HCT116 (cell line): ENCODE measurements around the gene CCHCR1. TPM values are rescaled to one million over a fixed set of nuclear protein-coding genes. Genes with fewer than 3 reads are reported as not detected.

ENCODE experiments used
- ATAC-seq: fragments of 200-7000 bp; cut with Tn5 transposase; 2 replicates; pipeline ENCODE4 v1.9.1; 2020; ENCODE audit warnings: mild to moderate bottlenecking, moderate library complexity
- BruUV-seq: library from RNA; stranded (reverse); fragments of 400-500 nt; replicated peaks from 2 replicates; lab custom pipeline; 2021; lab: Mats Ljungman, UMichigan
- CTCF ChIA-PET: fragments of 300-600 bp; sonication (Branson Sonifier 250); formaldehyde crosslinking; loops from one replicate; lab custom pipeline; 2021; ENCODE audit warnings: antibody characterized with exemption; lab: Charles Lee
- POLR2A ChIA-PET: fragments of 300-600, 350-600 bp; sonication (Branson Sonifier 250); formaldehyde crosslinking; loops from one replicate; lab custom pipeline; 2021; ENCODE audit warnings: antibody characterized with exemption; lab: Charles Lee
- RAD21 ChIA-PET, 2 experiments: fragments of 300-600 bp; sonication (Branson Sonifier 250); formaldehyde crosslinking; loops; one replicate each; lab custom pipeline; 2023; ENCODE audit warnings: low total read pairs in 2 of 2; ENCODE audit not compliant: uncharacterized antibody in 2 of 2, unreplicated experiment in 2 of 2, low non-redundant PET in 1 of 2; lab: Charles Lee
- DNase-seq: peaks from one replicate; pipeline ENCODE4 v3.0.0-alpha.2; 2010; ENCODE audit warnings: low read depth, low spot score
- H2AFZ ChIP-seq: fragments of 200-600 bp; shearing (Covaris generic), sonication (generic); 2 replicates; pipeline ENCODE4 v1.6.1; 2017; ENCODE audit warnings: low read depth, mixed run types, mixed read lengths, antibody characterized with exemption, low read length; ENCODE audit not compliant: poor library complexity, severe bottlenecking
- H3K27ac ChIP-seq: 2 replicates; pipeline ENCODE4 v1.5.1; 2012; ENCODE audit warnings: low read depth, low read length
- H3K27me3 ChIP-seq: fragments of 200-600 bp; sonication (generic); 2 replicates; pipeline ENCODE4 v1.6.1; 2016; ENCODE audit warnings: mixed run types, low read length, mixed read lengths; ENCODE audit not compliant: insufficient read depth
- H3K36me3 ChIP-seq, 2 experiments: fragments of 200-500 bp in 1 of 2; fragments of 200-600 bp in 1 of 2; sonication (Bioruptor generic) in 1 of 2; sonication (generic) in 1 of 2; 2 replicates each; pipeline versions ENCODE4 v1.5.1 to v1.6.1; 2014 to 2016; ENCODE audit warnings: low read length in 2 of 2, inconsistent platforms in 1 of 2, mixed read lengths in 1 of 2, mixed run types in 1 of 2; ENCODE audit not compliant: insufficient read depth in 2 of 2, control insufficient read depth in 1 of 2
- H3K4me1 ChIP-seq, 2 experiments: fragments of 200-600 bp in 1 of 2; sonication (generic) in 1 of 2; 2 replicates each; pipeline versions ENCODE4 v1.5.1 to v1.6.1; 2012 to 2017; ENCODE audit warnings: low read length in 2 of 2, inconsistent platforms in 1 of 2, mild to moderate bottlenecking in 1 of 2, mixed read lengths in 1 of 2, mixed run types in 1 of 2, moderate library complexity in 1 of 2; ENCODE audit not compliant: insufficient read depth in 2 of 2, control insufficient read depth in 1 of 2
- H3K4me2 ChIP-seq: fragments of 200-600 bp; sonication (generic); 2 replicates; pipeline ENCODE4 v1.6.1; 2017; ENCODE audit warnings: mixed run types, low read length, mixed read lengths
- H3K4me3 ChIP-seq, 2 experiments: fragments of 200-600 bp in 1 of 2; sonication (generic) in 1 of 2; replicated peaks in 1 of 2; 2 replicates each; pipeline ENCODE4 v1.5.1; 2011 to 2016; ENCODE audit warnings: low read length in 2 of 2, control low read depth in 1 of 2, low read depth in 1 of 2, mild to moderate bottlenecking in 1 of 2, mixed read lengths in 1 of 2, mixed run types in 1 of 2
- H3K79me2 ChIP-seq: fragments of 200-600 bp; sonication (generic); 2 replicates; pipeline ENCODE4 v1.6.1; 2017; ENCODE audit warnings: mild to moderate bottlenecking, mixed run types, low read length, moderate library complexity, mixed read lengths; ENCODE audit not compliant: insufficient read depth
- H3K9ac ChIP-seq: fragments of 200-600 bp; sonication (generic); 2 replicates; pipeline ENCODE4 v1.6.1; 2016; ENCODE audit warnings: low read length, mixed read lengths
- H3K9me2 ChIP-seq: fragments of 200-600 bp; sonication (generic), shearing (Covaris generic); 2 replicates; pipeline ENCODE4 v1.6.1; 2017; ENCODE audit warnings: mixed run types, mild to moderate bottlenecking, moderate library complexity; ENCODE audit not compliant: insufficient read depth
- H3K9me3 ChIP-seq, 2 experiments: fragments of 200-500 bp in 1 of 2; fragments of 200-600 bp in 1 of 2; sonication (Bioruptor generic) in 1 of 2; sonication (generic) in 1 of 2; 2 replicates each; pipeline ENCODE4 v1.6.1; 2014 to 2017; ENCODE audit warnings: low read length in 2 of 2, mixed read lengths in 2 of 2, inconsistent platforms in 1 of 2, low read depth in 1 of 2, mild to moderate bottlenecking in 1 of 2, mixed run types in 1 of 2, moderate library complexity in 1 of 2; ENCODE audit not compliant: control insufficient read depth in 1 of 2, insufficient read depth in 1 of 2
- H4K20me1 ChIP-seq: fragments of 200-600 bp; sonication (generic), shearing (Covaris generic); 2 replicates; pipeline ENCODE4 v1.6.1; 2017; ENCODE audit warnings: mixed run types, mild to moderate bottlenecking, moderate library complexity; ENCODE audit not compliant: insufficient read depth
- ATF3 ChIP-seq: IDR thresholded peaks from 2 replicates; pipeline ENCODE4 v1.6.1; 2012
- EGR1 ChIP-seq: IDR thresholded peaks from 2 replicates; pipeline ENCODE4 v1.6.1; 2012; ENCODE audit warnings: low read depth
- ELF1 ChIP-seq: IDR thresholded peaks from 2 replicates; pipeline ENCODE4 v1.6.1; 2012; ENCODE audit warnings: low read depth, borderline replicate concordance
- EZH2 ChIP-seq: fragments of 200-600 bp; sonication (generic); IDR thresholded peaks from 2 replicates; pipeline ENCODE4 v1.6.1; 2017; ENCODE audit warnings: antibody characterized with exemption, mixed run types
- EZH2phosphoT487 ChIP-seq: fragments of 200-600 bp; IDR thresholded peaks from 2 replicates; pipeline ENCODE4 v1.6.1; 2018; ENCODE audit warnings: antibody characterized with exemption, borderline replicate concordance
- FOSL1 ChIP-seq: IDR thresholded peaks from 2 replicates; pipeline ENCODE4 v1.6.1; 2012; ENCODE audit warnings: low read depth
- JUND ChIP-seq: IDR thresholded peaks from 2 replicates; pipeline ENCODE4 v1.6.1; 2012
- POLR2AphosphoS5 ChIP-seq: IDR thresholded peaks from 2 replicates; pipeline ENCODE4 v1.6.1; 2011; ENCODE audit warnings: mild to moderate bottlenecking, low read depth, low read length, moderate library complexity
- RAD21 ChIP-seq: IDR thresholded peaks from 2 replicates; pipeline ENCODE4 v1.6.1; 2012; ENCODE audit warnings: low read depth, mild to moderate bottlenecking
- REST ChIP-seq: IDR thresholded peaks from 2 replicates; pipeline ENCODE4 v1.6.1; 2012; ENCODE audit warnings: low read depth
- SP1 ChIP-seq: IDR thresholded peaks from 2 replicates; pipeline ENCODE4 v1.6.1; 2012; ENCODE audit warnings: low read depth
- SRF ChIP-seq: IDR thresholded peaks from 2 replicates; pipeline ENCODE4 v1.6.1; 2012; ENCODE audit warnings: low read depth
- YY1 ChIP-seq: IDR thresholded peaks from 2 replicates; pipeline ENCODE4 v1.6.1; 2011; ENCODE audit warnings: low read length, low read depth, moderate library complexity, mild to moderate bottlenecking; ENCODE audit not compliant: insufficient replicate concordance; ENCODE audit errors: extremely low read depth
- ZBTB33 ChIP-seq: IDR thresholded peaks from 2 replicates; pipeline ENCODE4 v1.6.1; 2011; ENCODE audit warnings: mild to moderate bottlenecking, low read length, moderate library complexity; ENCODE audit not compliant: insufficient replicate concordance; ENCODE audit errors: extremely low read depth
- ZFX ChIP-seq: fragments of 450-650 bp; IDR thresholded peaks from 2 replicates; pipeline ENCODE4 v1.6.1; 2017
- intact Hi-C: fragments of 100-400 bp; cut with micrococcal nuclease; formaldehyde crosslinking; loops from 2 replicates; pipeline ENCODE4 v1.10.0; 2022
- total RNA-seq: library from RNA; stranded (reverse); gene quantifications from one replicate; pipeline ENCODE4 v1.2.1, GENCODE V29; 2021; ENCODE audit not compliant: unreplicated experiment
- TF ChIP-seq, protein P1 (sequence below), 3 experiments: fragments of 200-600 bp in 1 of 3; sonication (generic) in 1 of 3; IDR thresholded peaks in 2 of 3; conservative IDR thresholded peaks in 1 of 3; 2 replicates each; pipeline ENCODE4 v1.5.1; 2012 to 2017; ENCODE audit warnings: low read depth in 2 of 3, low read length in 2 of 3, antibody characterized with exemption in 1 of 3, borderline replicate concordance in 1 of 3, control low read depth in 1 of 3, mild to moderate bottlenecking in 1 of 3, mixed read lengths in 1 of 3, mixed run types in 1 of 3, moderate library complexity in 1 of 3; ENCODE audit not compliant: insufficient read depth in 1 of 3

Gene CCHCR1
- total RNA-seq, 1 experiment from 2014 or later, result 40.7 TPM

GRCh38 chr6:31094389-31094881, 63.2 kb downstream of the CCHCR1 start (continued):
- TF ChIP-seq EZH2 (no peak), JUND (no peak), ATF3 (no peak), EZH2phosphoT487 (no peak), POLR2AphosphoS5 (no peak)

DNA sequence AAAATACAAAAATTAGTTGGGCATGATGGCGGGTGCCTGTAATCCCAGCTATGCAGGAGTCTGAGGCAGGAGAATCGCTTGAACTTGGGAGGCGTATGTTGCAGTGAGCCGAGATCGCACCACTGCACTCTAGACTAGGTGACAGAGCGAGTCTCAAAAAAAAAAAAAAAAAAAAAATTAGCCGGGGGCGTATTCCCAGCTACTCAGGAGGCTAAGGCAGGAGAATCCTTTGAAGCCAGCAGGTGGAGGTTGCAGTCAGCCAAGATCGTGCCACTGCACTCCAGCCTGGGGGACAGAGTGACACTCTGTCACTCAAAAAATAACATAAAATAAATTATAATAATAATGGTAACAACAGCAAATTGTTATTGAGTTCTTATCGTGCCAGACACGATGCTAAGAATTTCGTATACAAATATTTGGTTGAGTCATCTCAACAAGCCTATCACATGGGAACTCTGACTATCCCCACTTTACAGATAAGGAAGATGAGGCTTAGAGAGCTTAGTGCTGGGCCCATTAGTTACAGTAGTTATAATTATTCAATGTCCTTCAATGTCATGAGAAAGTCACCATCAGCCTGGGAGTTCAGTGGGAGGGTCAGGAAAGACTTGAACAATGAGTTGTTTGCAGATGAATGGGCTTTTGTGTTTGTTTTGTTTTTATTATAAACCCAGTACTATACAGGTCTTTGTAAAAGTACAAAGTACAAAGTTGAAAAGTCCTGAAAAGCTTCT, 64.7 kb downstream of the CCHCR1 start:
- Histone ChIP-seq H3K4me2 (no peak overlapping the region), H3K4me1 (peaks cover 0 to 3% of the 10 kb centered on the region in 2 experiments; a peak in 1 of 4 replicates)
- RAD21 ChIA-PET, result no interaction called here

More for the DNA sequence above, 64.7 kb downstream of the CCHCR1 start:
- no TSS peak for BruUV-seq
- ChIA-PET CTCF (interaction anchor here (1.0 to 3.0 kb wide), 3 partner anchors 10 to 22 kb away, joined by 3 to 13 read pairs (median 9); partner anchors contain the start of gene PSORS1C1), POLR2A (no interaction called here)
- Histone ChIP-seq H3K9me2 (no peaks in the 10 kb centered on the region), H2AFZ (no peak overlapping the region), H3K9ac (no peak overlapping the region), H3K27ac (no peak overlapping the region), H3K9me3 (no peaks in the 10 kb centered on the region), H3K79me2 (no peaks in the 10 kb centered on the region), H3K4me3 (no peak overlapping the region), H4K20me1 (no peaks in the 10 kb centered on the region), H3K36me3 (no peaks in the 10 kb centered on the region), H3K27me3 (no peaks in the 10 kb centered on the region)
- intact Hi-C loops, result no loop called here
- DNase-seq (no peak), ATAC-seq (no peak)
- TF ChIP-seq EGR1 (no peak), SP1 (no peak), RAD21 (no peak), REST (no peak), EZH2 (no peak), ZBTB33 (no peak), YY1 (no peak), ELF1 (no peak), JUND (no peak), ZFX (no peak), EZH2phosphoT487 (no peak), SRF (no peak), FOSL1 (no peak)
- TF ChIP-seq, protein P1, sequence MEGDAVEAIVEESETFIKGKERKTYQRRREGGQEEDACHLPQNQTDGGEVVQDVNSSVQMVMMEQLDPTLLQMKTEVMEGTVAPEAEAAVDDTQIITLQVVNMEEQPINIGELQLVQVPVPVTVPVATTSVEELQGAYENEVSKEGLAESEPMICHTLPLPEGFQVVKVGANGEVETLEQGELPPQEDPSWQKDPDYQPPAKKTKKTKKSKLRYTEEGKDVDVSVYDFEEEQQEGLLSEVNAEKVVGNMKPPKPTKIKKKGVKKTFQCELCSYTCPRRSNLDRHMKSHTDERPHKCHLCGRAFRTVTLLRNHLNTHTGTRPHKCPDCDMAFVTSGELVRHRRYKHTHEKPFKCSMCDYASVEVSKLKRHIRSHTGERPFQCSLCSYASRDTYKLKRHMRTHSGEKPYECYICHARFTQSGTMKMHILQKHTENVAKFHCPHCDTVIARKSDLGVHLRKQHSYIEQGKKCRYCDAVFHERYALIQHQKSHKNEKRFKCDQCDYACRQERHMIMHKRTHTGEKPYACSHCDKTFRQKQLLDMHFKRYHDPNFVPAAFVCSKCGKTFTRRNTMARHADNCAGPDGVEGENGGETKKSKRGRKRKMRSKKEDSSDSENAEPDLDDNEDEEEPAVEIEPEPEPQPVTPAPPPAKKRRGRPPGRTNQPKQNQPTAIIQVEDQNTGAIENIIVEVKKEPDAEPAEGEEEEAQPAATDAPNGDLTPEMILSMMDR (IDR thresholded peaks at IDR 0.05 in 2 of 3, conservative IDR thresholded peaks at IDR 0.05 in 1 of 3; ENCODE audit: borderline replicate concordance in 1 of 3, insufficient read depth in 1 of 3, low read depth in 2 of 3, low read length in 2 of 3), result no peak
